D721Med (cell line): ENCODE data around the gene ZNF148.
A peak's percentile ranks its signal among the peaks of the same experiment; 100 is the strongest.
"Not testable (repeated sequence)": the region's sequence is repeated elsewhere in the genome, so short reads cannot be mapped to it uniquely, and the experiment has no call there.

Experiments used
- DNase-seq: peaks from one replicate; pipeline ENCODE4 v3.0.0; 2011; ENCODE audit warnings: low spot score; ENCODE audit not compliant: insufficient read length
- FAIRE-seq: peaks from 2 replicates; lab custom pipeline; 2011; peaks lifted over from hg19 to GRCh38; lab: Jason Lieb, UNC
- CTCF ChIP-seq: IDR thresholded peaks from 2 replicates; pipeline ENCODE4 v1.5.1; 2012; ENCODE audit warnings: mild to moderate bottlenecking, control low read depth; ENCODE audit not compliant: insufficient read depth; ENCODE audit errors: missing control alignments

Gene ZNF148

GRCh38 chr3:125374996-125375941, at the start of gene ZNF148:
ZNF148 (minus strand) TSS chr3:125375325; CDS start chr3:125313640, 61,685 bp downstream.
- peak; percentile 11 for FAIRE-seq

GRCh38 chr3:125418306-125418705, 43.2 kb upstream of the ZNF148 start:
- TF ChIP-seq CTCF = no peak
- no peak for DNase-seq
- FAIRE-seq = no peak

More at GRCh38 chr3:125374996-125375941, at the start of gene ZNF148:
- no peak for TF ChIP-seq CTCF
- peak; percentile 53 for DNase-seq

GRCh38 chr3:125416235-125416634, 41.1 kb upstream of the ZNF148 start:
- FAIRE-seq = no peak
- DNase-seq = no peak
- no peak for TF ChIP-seq CTCF

GRCh38 chr3:125414669-125415068, 39.5 kb upstream of the ZNF148 start:
- FAIRE-seq = no peak

GRCh38 chr3:125410922-125411321, 35.8 kb upstream of the ZNF148 start:
- no peak for TF ChIP-seq CTCF
- DNase-seq = no peak
- no peak for FAIRE-seq

More at GRCh38 chr3:125414669-125415068, 39.5 kb upstream of the ZNF148 start:
- DNase-seq = no peak
- no peak for TF ChIP-seq CTCF

- TF ChIP-seq CTCF = no peak
- FAIRE-seq (no peak), DNase-seq (no peak)
Measured at GRCh38 chr3:125406070-125406469, 30.9 kb upstream of the ZNF148 start.

GRCh38 chr3:125405515-125405914, 30.4 kb upstream of the ZNF148 start:
- DNase-seq, FAIRE-seq: not testable (repeated sequence)
